NCI-H2227 (cell line): ENCODE measurements around the gene CLIC4.
"Not testable (repeated sequence)": the region's sequence is repeated elsewhere in the genome, so short reads cannot be mapped to it uniquely, and the experiment has no call there.

Experiments
- DNase-seq: peaks from one replicate; lab custom pipeline; 2025; ENCODE audit not compliant: unreplicated experiment; lab: John Stamatoyannopoulos, UW

The CLIC4 gene

DNA sequence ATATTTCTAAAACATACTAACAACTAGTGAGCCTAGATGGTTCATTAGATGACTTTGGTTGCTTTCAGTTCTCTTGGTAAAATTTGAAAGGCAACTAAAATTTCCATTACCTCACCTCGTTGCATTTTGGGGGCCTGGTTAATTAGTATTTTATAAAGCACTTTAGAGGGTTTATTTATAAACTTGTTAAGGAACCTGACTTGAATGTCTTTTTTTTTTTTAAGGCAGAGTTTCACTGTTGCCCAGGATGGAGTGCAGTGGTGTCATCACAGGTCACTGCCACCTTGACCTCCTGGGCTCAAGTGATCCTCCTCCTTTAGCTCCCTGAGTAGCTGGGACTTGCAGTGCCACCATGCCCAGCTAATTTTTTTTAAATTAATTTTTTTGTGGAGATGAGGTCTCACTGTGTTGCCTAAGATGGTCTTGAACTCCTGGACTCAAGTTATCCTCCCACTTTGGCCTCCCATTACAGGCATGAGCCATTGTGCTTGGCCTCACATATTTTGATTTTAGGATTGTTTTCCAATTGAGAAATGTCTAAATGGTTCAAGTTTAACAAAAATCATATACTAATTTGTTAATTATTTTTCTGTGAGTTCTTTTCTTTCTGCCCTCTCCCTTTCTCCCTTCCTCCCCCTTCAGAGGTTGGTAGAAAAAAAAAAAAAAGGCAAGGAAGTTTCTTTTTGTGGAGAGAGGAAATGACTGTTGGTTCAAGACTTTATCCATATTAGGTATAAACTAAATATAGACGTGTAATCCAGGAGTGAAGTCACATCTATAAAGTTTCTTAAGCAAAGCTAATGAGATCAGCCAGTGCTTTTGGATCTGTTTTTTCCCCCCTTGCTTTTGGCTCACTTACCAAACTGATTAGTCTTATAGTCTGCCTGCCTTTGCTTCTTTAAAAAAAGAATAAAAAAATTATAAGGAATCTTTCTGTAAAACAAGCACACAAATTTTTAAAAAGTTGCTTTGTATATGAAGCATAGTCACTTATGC, 24.7 kb downstream of the CLIC4 start:
- DNase-seq: no peak

DNA sequence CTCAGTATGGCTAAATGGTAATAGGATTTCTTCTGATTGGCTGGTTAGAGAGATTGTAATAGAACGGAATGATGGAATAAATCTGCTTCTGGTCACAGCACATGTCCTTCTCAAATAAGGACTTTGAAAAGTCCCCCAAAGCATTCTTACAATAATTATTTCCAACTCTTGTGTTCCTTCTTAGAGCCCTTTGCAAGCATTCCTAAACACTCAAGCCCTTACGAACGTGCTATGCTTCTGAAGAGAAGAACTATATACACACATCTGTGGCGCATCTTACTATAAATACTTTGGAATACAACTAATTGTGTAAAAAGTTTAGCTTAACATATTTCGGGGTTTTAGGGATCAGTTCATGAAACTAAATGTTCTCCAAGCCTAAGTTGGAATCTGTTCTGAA, 25.6 kb downstream of the CLIC4 start:
- no peak for DNase-seq

DNA sequence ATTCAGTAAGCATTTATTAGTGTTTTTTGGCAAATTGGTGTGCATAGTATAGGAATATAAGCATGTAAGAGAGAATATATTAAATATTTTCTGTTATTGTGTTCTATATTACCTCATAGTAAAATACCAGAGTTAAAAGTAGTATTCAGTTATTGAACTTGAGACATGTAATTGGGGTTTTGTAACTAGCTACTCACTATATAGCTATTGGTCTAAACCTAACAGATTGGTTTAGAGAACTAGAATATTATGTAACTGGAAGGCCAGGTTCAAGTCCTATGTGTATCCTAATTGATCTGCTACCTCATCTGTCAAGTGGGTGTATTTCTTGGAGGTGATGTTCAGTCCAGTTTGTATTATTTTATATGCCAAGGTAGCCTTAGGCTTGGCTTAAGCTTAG, 26.3 kb downstream of the CLIC4 start:
- no peak for DNase-seq

DNA sequence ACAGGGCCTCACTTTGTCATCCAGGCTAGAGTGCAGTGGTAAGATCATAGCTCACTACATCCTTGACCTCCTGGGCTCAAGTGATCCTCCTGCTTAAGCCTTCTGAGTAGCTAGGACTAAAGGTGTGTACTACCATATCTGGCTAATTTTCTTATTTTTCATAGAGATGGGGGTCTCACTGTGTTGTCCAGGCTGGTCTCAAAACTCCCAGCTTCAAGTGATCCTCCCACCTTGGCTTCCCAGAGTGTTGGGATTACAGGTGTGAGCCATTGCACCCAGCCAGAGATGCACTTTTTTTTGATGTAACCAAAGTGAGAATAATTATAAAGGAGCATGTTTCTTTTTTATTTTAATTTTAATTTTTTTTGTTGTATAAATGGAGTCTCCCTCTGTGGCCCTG, 28.4 kb downstream of the CLIC4 start:
- DNase-seq: no peak

DNA sequence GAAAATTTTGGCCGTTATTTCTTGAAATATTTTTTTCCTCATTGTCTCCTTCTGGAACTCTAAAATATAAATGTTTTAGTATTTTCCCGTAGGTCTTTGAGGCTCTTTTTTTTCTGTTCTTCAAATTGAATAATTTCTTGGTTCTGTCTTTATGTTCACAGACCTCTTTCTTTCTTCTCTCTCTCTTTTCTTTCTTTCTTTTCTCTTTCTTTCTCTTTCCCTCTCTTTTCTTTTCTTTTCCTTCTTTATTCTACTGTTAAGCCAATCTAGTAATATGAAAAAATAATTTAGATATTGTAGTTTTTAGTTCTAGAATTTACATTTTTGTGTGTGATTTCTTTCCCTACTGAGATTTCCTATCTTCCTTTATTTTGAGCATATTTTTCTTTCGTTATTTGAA, 30.1 kb downstream of the CLIC4 start:
- DNase-seq: no peak

DNA sequence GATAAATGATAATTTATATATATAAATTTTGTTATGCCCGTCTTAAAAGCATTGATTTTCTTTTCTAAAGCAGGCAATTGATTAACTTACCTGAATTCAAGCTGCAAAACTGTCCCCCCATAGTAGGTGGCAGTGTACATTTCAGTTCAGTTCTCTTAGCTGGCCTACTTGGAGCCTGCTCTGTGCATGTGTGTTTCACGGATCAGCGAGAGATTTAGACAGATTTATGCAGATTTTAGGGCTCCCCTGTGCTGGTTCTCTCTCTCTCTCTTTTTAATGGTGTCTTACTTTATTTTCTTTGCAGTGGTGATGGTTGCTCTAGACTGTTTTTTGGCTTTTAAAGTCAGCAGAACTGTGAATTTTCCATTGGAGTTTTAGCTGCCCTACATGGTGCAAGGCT, 30.7 kb downstream of the CLIC4 start:
- DNase-seq: no peak

DNA sequence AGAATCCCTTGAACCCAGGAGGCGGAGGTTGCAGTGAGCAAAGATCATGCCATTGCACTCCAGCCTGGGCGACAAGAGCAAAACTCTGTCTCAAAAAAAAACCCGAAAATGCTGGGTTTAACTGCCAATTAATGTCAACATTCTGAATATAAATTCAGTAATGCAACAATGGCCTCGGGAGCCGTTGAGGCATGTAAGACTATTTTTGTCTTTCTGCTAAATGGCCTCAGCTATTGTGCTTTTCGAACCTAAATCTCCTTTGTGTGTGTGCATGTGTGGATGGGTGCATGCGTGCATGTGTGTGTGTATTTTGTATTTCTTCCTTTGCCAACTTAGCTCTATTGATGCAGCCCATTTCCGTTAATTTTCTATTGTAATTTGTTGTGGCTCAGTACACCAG, 31.6 kb downstream of the CLIC4 start:
- DNase-seq: no peak

DNA sequence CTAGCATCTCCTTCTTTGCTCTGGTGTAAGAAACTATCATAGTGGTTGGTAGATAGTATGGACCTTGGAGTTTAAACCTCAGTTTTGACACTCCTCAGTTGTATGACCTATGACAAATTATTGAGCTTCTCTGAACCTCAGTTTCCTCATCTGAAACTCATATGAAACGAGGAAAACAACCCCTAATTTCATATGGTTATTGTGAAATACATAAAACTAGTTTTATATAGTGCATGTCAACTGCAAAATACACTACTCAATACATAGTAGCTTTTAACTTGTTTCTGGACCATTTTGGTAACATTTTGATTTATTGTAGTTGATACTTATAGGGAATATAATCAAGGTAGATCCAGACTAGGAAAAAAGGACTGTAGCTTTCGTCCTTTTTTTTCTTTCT, 32.9 kb downstream of the CLIC4 start:
- no peak for DNase-seq

DNA sequence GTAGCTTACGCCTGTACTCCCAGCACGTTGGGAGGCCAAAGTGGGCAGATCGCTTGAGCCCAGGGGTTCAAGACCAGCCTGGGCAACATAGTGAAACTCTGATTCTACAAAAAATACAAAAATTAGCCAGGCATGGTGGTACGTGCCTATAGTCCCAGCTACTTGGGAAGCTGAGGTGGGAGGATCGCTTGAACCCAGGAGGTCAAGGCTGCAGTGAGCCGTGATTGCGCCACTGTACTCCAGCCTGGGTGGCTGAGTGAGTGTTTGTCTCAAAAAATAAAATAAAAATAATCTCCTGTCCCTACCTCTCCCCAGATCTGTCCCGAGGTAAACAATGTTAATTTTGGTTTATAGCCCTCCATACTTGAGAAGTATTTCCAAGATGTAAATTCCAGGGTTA, 34.0 kb downstream of the CLIC4 start:
- DNase-seq: not testable (repeated sequence)

DNA sequence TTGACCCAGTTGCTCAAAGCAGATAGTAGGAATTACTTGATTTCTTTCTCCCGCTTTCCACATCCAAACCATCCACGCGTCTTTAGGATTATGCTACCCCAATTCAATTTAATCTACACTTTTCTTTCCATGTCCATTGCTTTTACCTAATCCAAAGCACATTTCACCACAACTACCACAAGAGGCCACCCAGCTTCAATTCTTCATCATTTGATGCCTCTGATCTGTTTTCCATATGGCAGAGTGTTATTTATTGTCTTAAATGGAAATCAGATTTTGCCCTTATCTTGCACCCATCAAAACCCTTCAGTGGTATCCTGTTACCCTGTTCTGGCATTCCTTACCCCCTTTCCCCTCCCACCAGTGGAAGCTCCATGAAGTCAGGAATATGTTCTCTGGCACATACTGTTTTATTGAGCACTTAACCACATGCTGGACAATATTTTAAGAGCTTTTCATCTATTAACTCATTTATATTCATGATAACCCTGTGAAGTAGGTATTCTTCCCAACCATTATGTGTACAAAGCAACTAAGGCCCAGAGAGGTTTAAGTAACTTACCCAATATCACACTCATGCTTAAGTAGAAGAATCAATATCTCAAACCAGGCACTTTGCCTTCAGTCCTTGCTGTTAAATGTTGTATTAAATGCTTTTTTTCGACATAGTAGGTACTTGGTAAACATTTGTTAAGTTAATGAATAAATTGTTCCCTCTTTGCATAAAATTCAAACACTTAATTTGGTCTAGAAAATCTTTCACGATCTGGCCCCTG, 34.6 kb downstream of the CLIC4 start:
- no peak for DNase-seq

DNA sequence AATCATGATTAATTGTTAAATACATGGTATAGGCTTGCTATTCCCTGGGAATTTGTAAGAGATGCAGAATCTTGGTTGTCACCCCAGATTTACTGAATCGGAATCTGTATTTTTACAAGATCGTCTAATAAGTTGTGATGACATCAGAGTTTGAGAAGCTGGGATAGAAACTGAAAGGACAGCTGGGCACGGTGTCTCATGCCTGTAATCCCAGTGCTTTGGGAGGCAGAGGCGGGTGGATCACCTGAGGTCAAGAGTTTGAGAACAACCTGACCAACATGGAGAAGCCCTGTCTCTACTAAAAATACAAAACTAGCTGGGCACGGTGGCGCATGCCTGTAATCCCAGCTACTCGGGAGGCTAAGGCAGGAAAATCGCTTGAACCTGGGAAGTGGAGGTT, 35.4 kb downstream of the CLIC4 start:
- not testable (repeated sequence) for DNase-seq

DNA sequence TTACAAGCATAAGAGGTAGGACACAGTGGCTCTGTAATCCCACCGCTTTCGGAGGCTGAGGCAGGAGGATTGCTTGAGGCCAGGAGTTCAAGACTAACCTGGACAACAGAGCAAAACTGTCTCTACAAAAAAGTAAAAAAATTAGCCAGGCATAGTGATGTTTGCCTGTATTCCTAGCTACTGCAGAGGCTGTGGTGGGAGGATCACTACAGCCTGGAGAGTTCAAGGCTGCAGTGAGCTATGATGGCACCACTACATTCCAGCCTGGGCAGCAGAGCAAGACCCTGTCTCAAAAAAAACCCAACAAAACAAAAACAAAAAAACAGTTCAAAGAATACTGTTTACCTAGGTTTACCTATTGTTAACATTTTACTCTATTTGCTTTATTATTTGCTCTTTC, 37.4 kb downstream of the CLIC4 start:
- DNase-seq: no peak

DNA sequence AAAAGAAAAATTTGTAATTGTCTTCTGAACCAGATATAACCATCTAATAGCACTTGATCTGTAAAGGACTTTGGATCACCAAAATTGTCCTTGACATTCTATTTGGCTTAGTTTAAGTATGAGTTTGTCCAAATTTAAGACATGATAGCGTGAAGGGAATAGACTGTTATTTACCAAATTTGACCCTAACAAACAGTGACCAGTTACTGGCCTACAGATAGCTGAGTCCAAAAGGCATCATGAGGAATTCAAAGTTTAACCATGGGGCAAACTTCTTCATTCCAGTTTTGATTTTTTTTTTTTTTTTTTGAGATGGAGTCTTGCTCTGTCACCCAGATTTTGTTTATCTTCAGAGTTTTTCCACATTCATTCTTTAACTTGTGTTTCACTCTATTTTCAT, 38.5 kb downstream of the CLIC4 start:
- no peak for DNase-seq

DNA sequence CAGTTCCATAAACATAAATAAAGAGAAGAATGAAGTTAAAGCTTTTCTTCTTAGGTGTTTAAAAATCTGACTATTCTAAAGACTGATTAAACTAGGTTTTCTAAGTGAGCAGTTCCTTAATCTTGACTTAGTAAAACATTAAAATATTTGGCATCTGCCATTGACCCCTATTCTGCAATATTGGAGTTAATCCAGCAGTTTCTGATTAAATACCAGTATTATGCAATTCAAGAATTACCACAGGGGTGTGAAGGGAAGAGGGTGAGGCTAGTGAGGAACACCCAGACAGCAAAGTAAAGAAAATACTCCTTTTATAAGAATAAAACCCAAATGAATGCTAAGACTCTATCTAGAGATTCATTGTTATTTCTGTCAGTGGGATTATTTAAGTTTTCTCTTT, 40.9 kb downstream of the CLIC4 start:
- no peak for DNase-seq

DNA sequence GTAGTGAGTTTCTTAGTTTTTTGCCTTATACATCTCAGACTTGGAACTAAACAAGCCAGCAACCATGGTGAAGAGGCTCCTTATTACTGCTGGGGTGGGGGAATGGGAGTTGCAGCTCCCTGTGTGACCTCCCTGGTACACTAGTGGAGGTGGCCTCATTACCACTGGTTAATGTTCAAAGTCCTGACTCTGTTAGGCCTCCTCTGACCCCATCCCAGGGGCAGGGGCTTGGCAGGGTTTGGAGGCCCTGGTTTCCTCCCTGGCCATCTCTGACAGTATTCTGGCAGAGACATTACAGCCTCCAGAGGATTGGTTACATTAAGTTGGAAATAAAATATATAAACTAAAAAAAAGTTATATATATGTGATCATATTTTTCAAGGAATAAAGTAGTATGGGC, 45.2 kb downstream of the CLIC4 start:
- DNase-seq: no peak

DNA sequence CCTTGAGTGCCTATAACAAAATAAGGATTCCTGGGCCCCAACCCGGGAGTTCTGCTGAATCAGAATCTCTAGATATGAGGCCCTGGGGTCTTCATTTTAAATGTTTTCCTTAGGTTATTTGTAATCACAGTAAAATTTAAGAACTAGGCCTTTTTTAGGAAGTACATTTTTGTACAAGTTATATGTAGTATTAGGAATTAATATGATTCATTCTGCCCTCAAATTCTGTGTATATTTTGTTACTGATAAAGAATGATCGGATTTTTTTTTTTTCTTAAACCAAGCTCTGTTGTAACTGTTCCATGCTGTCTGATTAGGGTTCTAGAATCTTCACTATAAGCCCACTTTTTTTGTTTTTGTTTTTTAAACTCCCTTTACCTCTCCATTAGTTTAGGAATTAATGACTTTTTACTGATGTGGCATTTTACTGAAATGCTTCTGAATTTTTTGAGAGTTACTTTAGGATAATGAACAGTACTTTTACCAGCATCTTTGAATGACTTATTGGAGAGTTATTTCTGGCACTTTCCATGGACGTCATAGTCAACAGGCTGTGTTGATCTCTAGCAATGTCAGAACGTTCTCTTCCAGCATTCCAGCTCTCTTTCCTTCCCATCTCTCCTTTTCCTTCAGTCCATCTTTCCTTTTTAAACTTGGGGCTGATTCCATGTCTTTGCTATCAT, 48.3 kb downstream of the CLIC4 start:
- no peak for DNase-seq

DNA sequence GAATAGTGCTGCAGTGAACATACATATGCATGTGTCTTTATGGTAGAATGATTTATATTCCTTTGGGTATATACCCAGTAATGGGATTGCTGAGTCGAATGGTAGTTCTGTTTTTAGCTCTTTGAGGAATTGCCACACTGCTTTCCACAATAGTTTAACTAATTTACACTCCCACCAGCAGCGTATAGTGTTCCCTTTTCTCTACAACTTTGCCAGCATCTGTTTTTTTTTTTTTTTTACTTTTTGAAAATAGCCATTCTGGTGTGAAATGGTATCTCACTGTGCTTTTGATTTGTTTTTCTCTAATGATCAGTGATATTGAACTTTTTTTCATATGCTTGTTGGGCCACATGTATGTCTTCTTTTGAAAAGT, 48.9 kb downstream of the CLIC4 start:
- not testable (repeated sequence) for DNase-seq

DNA sequence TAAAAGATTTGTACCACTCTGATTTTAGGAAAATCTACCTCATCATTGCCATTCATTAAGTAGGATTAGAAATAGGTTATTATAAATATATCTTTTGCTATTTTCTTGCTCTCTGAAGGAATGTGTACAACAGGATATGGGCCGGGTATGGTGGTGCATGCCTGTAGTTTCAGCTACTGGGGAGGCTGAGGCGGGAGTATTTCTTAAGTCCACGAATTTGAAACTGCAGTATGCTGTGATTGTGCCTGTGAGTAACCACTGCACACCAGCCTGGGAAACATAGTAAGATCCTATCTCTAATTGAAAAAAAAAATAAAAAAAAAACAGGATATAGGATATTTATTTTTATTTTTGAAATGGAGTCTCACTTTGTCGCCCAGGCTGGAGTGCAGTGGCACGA, 50.0 kb downstream of the CLIC4 start:
- no peak for DNase-seq

DNA sequence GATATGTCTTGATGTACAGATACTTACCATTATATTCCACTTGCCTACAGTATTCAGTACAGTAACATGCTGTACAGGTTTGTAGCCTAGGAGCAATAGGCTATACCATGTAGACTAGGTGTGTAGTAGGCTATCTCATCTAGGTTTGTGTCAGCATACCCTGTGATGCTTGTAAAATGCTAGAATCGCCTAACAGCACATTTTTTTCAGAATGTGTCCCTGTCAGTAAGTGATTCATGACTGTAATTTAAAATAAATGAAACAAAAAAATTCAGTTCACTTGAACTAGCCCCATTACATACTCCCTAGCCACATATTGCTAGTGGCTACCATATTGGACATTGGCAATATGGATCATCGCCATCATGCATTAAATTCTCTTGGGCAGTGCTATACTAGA, 51.3 kb downstream of the CLIC4 start:
- no peak for DNase-seq

DNA sequence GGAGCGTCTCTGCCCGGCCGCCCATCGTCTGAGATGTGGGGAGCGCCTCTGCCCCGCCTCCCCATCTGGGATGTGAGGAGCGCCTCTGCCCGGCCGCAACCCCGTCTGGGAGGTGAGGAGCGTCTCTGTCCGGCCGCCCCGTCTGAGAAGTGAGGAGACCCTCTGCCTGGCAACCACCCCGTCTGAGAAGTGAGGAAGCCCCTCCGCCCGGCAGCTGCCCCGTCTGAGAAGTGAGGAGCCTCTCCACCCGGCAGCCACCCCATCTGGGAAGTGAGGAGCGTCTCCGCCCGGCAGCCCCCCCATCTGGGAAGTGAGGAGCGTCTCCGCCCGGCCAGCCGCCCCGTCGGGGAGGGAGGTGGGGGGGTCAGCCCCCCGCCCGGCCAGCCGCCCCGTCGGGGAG, 54.0 kb downstream of the CLIC4 start:
- DNase-seq: not testable (repeated sequence)

DNA sequence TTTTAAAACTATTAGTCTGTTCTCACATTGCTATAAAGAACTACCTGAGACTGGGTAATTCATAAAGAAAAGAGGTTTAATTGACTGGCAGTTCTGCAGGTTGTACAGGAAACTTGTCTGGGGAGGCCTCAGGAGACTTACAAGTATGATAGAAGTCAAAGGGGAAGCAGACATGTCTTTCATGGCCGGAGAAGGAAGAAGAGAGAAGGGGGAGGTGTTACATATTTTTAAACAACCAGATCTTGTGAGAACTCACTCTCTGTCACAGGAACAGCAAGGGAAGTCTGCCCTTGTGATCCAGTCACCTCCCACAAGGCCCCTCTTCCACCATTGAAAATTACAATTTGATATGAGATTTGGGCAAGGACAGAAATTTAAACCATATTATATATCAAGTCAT, 55.9 kb downstream of the CLIC4 start:
- no peak for DNase-seq

DNA sequence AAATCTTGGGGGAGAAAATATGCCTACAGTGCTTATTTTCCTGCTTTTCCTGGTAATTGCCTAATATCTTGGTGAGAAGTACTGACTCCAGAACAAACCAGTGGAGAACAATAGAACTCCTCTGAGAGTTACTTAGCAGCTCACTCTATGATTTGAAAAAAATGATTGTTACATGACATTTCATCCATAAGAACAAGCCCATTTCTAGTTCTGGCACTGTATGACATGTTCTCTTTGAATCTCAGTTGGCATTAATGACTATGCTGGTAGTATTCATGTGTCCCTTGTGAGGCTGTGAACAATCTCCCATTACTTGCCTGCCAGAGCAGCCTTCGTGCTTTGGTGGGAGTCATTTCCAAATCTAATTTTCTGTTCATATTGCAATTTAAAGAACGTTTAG, 58.0 kb downstream of the CLIC4 start:
- DNase-seq: no peak
